ENCODE data around the gene APOL1.

DNA sequence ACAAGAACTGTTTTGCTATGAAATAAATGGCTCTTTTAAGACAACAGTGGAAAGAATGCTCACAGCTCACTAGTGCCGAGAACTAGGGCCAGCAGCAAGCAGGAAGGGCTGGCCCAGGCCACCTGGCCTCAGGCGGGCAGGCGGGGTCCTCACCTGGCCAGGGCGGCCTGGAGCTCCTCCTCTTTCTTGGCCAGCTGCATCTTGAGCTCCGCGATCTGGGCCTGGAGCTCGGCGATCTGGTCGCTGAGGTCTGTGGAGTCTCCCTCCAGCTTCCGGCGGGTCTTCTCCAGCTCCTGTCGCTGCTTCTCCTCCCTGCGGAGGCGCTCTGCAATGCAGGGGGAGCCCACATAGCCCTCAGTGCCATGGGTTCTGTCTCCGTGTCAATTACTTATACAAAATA, 43.8 kb downstream of the APOL1 start:
- TF ChIP-seq, protein P1, sequence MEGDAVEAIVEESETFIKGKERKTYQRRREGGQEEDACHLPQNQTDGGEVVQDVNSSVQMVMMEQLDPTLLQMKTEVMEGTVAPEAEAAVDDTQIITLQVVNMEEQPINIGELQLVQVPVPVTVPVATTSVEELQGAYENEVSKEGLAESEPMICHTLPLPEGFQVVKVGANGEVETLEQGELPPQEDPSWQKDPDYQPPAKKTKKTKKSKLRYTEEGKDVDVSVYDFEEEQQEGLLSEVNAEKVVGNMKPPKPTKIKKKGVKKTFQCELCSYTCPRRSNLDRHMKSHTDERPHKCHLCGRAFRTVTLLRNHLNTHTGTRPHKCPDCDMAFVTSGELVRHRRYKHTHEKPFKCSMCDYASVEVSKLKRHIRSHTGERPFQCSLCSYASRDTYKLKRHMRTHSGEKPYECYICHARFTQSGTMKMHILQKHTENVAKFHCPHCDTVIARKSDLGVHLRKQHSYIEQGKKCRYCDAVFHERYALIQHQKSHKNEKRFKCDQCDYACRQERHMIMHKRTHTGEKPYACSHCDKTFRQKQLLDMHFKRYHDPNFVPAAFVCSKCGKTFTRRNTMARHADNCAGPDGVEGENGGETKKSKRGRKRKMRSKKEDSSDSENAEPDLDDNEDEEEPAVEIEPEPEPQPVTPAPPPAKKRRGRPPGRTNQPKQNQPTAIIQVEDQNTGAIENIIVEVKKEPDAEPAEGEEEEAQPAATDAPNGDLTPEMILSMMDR (conservative IDR thresholded peaks at IDR 0.05), result no peak
- TF ChIP-seq ZFX (IDR thresholded peaks at IDR 0.05), result no peak
